Adrenal gland (tissue), 12 donors: ENCODE data around the gene PPP2R5A. TPM values are rescaled to one million over a fixed set of nuclear protein-coding genes. Genes with fewer than 3 reads are reported as not detected.

Source experiments
- DNase-seq, 7 donors: peaks; one replicate each; pipeline ENCODE4 v3.0.0-alpha.2; 2019 to 2020
- H3K27ac ChIP-seq, 5 donors: fragments of 200-600 bp; sonication (generic) in 4 of 5; 1 replicate in 3 of 5; 2 replicates in 2 of 5; pipeline versions ENCODE4 v1.5.1 to v1.8.0; 2016 to 2020; ENCODE audit warnings: mild to moderate bottlenecking in 1 of 5
- H3K27me3 ChIP-seq: fragments of 200-600 bp; 2 replicates; pipeline ENCODE4 v1.8.0; 2021
- H3K36me3 ChIP-seq, 2 donors: fragments of 200-600 bp; replicated peaks in 1 of 2; 1 replicate in 1 of 2; 2 replicates in 1 of 2; pipeline versions ENCODE4 v1.5.1 to v1.8.0; 2018 to 2022
- H3K4me1 ChIP-seq, 2 donors: fragments of 200-600 bp; replicated peaks in 1 of 2; 1 replicate in 1 of 2; 2 replicates in 1 of 2; pipeline versions ENCODE4 v1.5.1 to v1.8.0; 2018 to 2021
- H3K4me3 ChIP-seq, 4 donors: fragments of 200-600 bp; sonication (generic) in 3 of 4; one replicate each; pipeline ENCODE4 v1.5.1; 2016 to 2018
- H3K9me3 ChIP-seq, 3 donors: fragments of 200-600 bp; sonication (generic) in 1 of 3; replicated peaks in 1 of 3; 1 replicate in 2 of 3; 2 replicates in 1 of 3; pipeline versions ENCODE4 v1.5.1 to v1.8.0; 2016 to 2021
- CTCF ChIP-seq, 6 experiments: fragments of 450-650 bp in 4 of 6; fragments of 200-600 bp in 2 of 6; sonication (generic) in 1 of 6; IDR thresholded peaks; 1 replicate in 5 of 6; 2 replicates in 1 of 6; pipeline versions ENCODE4 v1.5.1 to v1.8.0; 2016 to 2021; ENCODE audit warnings: antibody characterized with exemption in 6 of 6, mild to moderate bottlenecking in 2 of 6, moderate library complexity in 1 of 6
- POLR2A ChIP-seq, 2 donors: fragments of 450-650 bp; IDR thresholded peaks; one replicate each; pipeline ENCODE4 v1.6.1; 2017; ENCODE audit warnings: antibody characterized with exemption in 2 of 2, mild to moderate bottlenecking in 2 of 2, moderate library complexity in 1 of 2
- WGBS, 4 donors: extraction: QIAGEN DNeasy Blood & Tissue Kit in 2 of 4; methylation state at CpG; one replicate each; pipeline versions ENCODE4 v1.1.5 to v1.1.7; 2013 to 2017; 5-methylcytosine and 5-hydroxymethylcytosine counted together
- intact Hi-C, 2 donors: fragments of 100-400 bp; cut with DNase I; formaldehyde crosslinking; loops; one replicate each; pipeline versions ENCODE4 v1.14.1 to v1.15.0; 2022 to 2023
- polyA plus RNA-seq, 3 donors: library from polyadenylated mRNA; stranded (reverse); fragments of 200-250 nt in 2 of 3; fragments of 350-450 nt in 1 of 3; fragmentation: Illumina TruSeq in 1 of 3; extraction: RNeasy Lipid Tissue Mini Kit (QIAGEN cat#74804) in 1 of 3; gene quantifications; one replicate each; pipeline ENCODE4 v1.2.3, GENCODE V29; 2013 to 2014
- total RNA-seq, 9 donors: library from RNA; depleted of rRNA in 4 of 9; stranded (reverse); fragments of >200 nt in 4 of 9; fragments of 120-200 nt in 1 of 9; fragmentation: NEBNext Ultra II Directional in 1 of 9; extraction: Animal tissue kit (Norgen Biotek cat#: 25700) in 1 of 9; gene quantifications; one replicate each; pipeline versions ENCODE4 v1.1.0 to v1.2.4, GENCODE V29; 2013 to 2023
- donor health status: healthy with polysubstance abuse.
- donor health status: Bipolar disorder and iron deficiency.
- donor health status: DM: yes; HTN: yes; CAD: no.
- donor health status: DM: no; HTN: no; CAD: no.
- donor health status: DM: no; HTN: no; CAD: no.
- donor health status: DM: yes; HTN: yes; CAD: no.

PPP2R5A gene
- total and polyA plus RNA-seq, 12 donors, result 11.8 to 27.5 (median 21.1) TPM

- intact Hi-C loops, result no loop called here
- H3K4me1 ChIP-seq, result peaks cover 4 to 5% of the 10 kb centered on the region in 2 donors
- no peak overlapping the region for H3K4me3 ChIP-seq
- DNase-seq, result no peak
- no peak overlapping the region for H3K27ac ChIP-seq
- no peaks in the 10 kb centered on the region for H3K9me3 ChIP-seq
- TF ChIP-seq CTCF (IDR thresholded peaks at IDR 0.05), result no peak
- no peak for TF ChIP-seq POLR2A (IDR thresholded peaks at IDR 0.05)
- no peaks in the 10 kb centered on the region for H3K36me3 ChIP-seq
- no peaks in the 10 kb centered on the region for H3K27me3 ChIP-seq
Observed at GRCh38 chr1:212237651-212238050, 47.6 kb upstream of the PPP2R5A start.

- H3K4me1 ChIP-seq, result peaks cover 4 to 5% of the 10 kb centered on the region in 2 donors
- intact Hi-C loops, result no loop called here
- no peak for DNase-seq
- no peak overlapping the region for H3K27ac ChIP-seq
- H3K36me3 ChIP-seq, result no peaks in the 10 kb centered on the region
- TF ChIP-seq CTCF (IDR thresholded peaks at IDR 0.05) (no peak), POLR2A (IDR thresholded peaks at IDR 0.05) (no peak)
- no peaks in the 10 kb centered on the region for H3K9me3 ChIP-seq
- no peak overlapping the region for H3K4me3 ChIP-seq
- 57 to 75% (median 71%) methylated on average over 2 to 4 of the region's 4 CpGs for WGBS, 4 donors
- H3K27me3 ChIP-seq, result no peaks in the 10 kb centered on the region
Observed at GRCh38 chr1:212238552-212238951, 46.7 kb upstream of the PPP2R5A start.

- H3K4me1 ChIP-seq, result no peaks in the 10 kb centered on the region
- intact Hi-C loops, result no loop called here
- H3K27me3 ChIP-seq, result no peaks in the 10 kb centered on the region
- TF ChIP-seq CTCF (IDR thresholded peaks at IDR 0.05), result no peak
- TF ChIP-seq POLR2A (IDR thresholded peaks at IDR 0.05), result no peak
- H3K27ac ChIP-seq, result peak overlapping the region in 1 of 5 donors; percentile 44
- no peak for DNase-seq
- H3K9me3 ChIP-seq, result no peaks in the 10 kb centered on the region
- 68 to 87% (median 83%) methylated on average over 2 of the region's 2 CpGs for WGBS, 4 donors
- no peak overlapping the region for H3K4me3 ChIP-seq
- no peaks in the 10 kb centered on the region for H3K36me3 ChIP-seq
Observed at GRCh38 chr1:212241501-212241900, 43.7 kb upstream of the PPP2R5A start.

GRCh38 chr1:212241957-212242287, 43.3 kb upstream of the PPP2R5A start:
- TF ChIP-seq CTCF (IDR thresholded peaks at IDR 0.05) (no peak), POLR2A (IDR thresholded peaks at IDR 0.05) (no peak)
- no peak for DNase-seq
- H3K4me1 ChIP-seq, result no peaks in the 10 kb centered on the region
- H3K27me3 ChIP-seq, result no peaks in the 10 kb centered on the region
- intact Hi-C loops, result no loop called here
- 72 to 84% (median 80%) methylated on average over 4 of the region's 4 CpGs for WGBS, 4 donors
- H3K36me3 ChIP-seq, result no peaks in the 10 kb centered on the region
- H3K27ac ChIP-seq, result peak overlapping the region in 2 of 5 donors; percentile 39 to 44
- no peaks in the 10 kb centered on the region for H3K9me3 ChIP-seq
- no peak overlapping the region for H3K4me3 ChIP-seq
